HEK293 (cell line): ENCODE data around the gene KRT81.
A peak's percentile ranks its signal among the peaks of the same experiment; 100 is the strongest.

Source experiments
- CTCF ChIA-PET: fragments of 350-600 bp; formaldehyde crosslinking; extraction: SDS; loops from one replicate; lab custom pipeline; 2021; ENCODE audit warnings: antibody characterized with exemption; lab: Yijun Ruan, JAX
- POLR2A ChIA-PET: fragments of 300-600 bp; formaldehyde crosslinking; extraction: SDS; loops from one replicate; lab custom pipeline; 2020; ENCODE audit warnings: antibody characterized with exemption, inconsistent platforms; lab: Yijun Ruan, JAX
- H3K27ac ChIP-seq: fragments of 200-500 bp; sonication (Bioruptor generic); 2 replicates; pipeline ENCODE4 v1.5.1; 2014; ENCODE audit warnings: low read depth, low read length, control low read depth, inconsistent platforms; ENCODE audit errors: extremely low read depth
- H3K36me3 ChIP-seq, 2 experiments: fragments of 200-500 bp in 1 of 2; sonication (Bioruptor generic) in 1 of 2; 1 replicate in 1 of 2; 2 replicates in 1 of 2; pipeline ENCODE4 v1.5.1; 2014 to 2017; ENCODE audit warnings: inconsistent platforms in 2 of 2, low read length in 2 of 2; ENCODE audit not compliant: control insufficient read depth in 2 of 2, insufficient read depth in 1 of 2
- H3K4me1 ChIP-seq: fragments of 200-500 bp; sonication (Bioruptor generic); 2 replicates; pipeline ENCODE4 v1.5.1; 2014; ENCODE audit warnings: mild to moderate bottlenecking, low read length, inconsistent platforms; ENCODE audit not compliant: control insufficient read depth, insufficient read depth
- H3K4me3 ChIP-seq: 2 replicates; pipeline ENCODE4 v1.5.1; 2011; ENCODE audit warnings: low read depth, mild to moderate bottlenecking, control low read depth, low read length, moderate library complexity
- H3K9me3 ChIP-seq: fragments of 200-500 bp; sonication (Bioruptor generic); 2 replicates; pipeline ENCODE4 v1.5.1; 2014; ENCODE audit warnings: low read depth, low read length, inconsistent platforms; ENCODE audit not compliant: control insufficient read depth, insufficient read depth
- AEBP2 ChIP-seq: fragments of 450-650 bp; formaldehyde crosslinking; IDR thresholded peaks from 2 replicates; pipeline ENCODE4 v1.5.1; 2016; ENCODE audit warnings: missing biosample characterization, missing genetic modification characterization, borderline replicate concordance
- BCL6B ChIP-seq: fragments of 450-650 bp; formaldehyde crosslinking; IDR thresholded peaks from 2 replicates; pipeline ENCODE4 v1.5.1; 2017; ENCODE audit warnings: missing biosample characterization, missing genetic modification characterization
- FEZF1 ChIP-seq: fragments of 450-650 bp; formaldehyde crosslinking; IDR thresholded peaks from 2 replicates; pipeline ENCODE4 v1.5.1; 2016; ENCODE audit warnings: missing biosample characterization, missing genetic modification characterization
- GFI1B ChIP-seq: fragments of 450-650 bp; formaldehyde crosslinking; IDR thresholded peaks from 2 replicates; pipeline ENCODE4 v1.5.1; 2016; ENCODE audit warnings: missing biosample characterization, missing genetic modification characterization
- PATZ1 ChIP-seq: fragments of 450-650 bp; formaldehyde crosslinking; IDR thresholded peaks from 2 replicates; pipeline ENCODE4 v1.5.1; 2016; ENCODE audit warnings: missing biosample characterization, missing genetic modification characterization
- PBX3 ChIP-seq: sonication (generic); formaldehyde crosslinking; IDR thresholded peaks from 2 replicates; pipeline ENCODE4 v1.8.1; 2022; ENCODE audit warnings: mild to moderate bottlenecking, moderate library complexity, missing genetic modification reagents
- TSHZ1 ChIP-seq: fragments of 450-650 bp; formaldehyde crosslinking; IDR thresholded peaks from 2 replicates; pipeline ENCODE4 v1.5.1; 2016; ENCODE audit warnings: missing biosample characterization, missing genetic modification characterization, borderline replicate concordance
- YY1 ChIP-seq: fragments of 450-650 bp; formaldehyde crosslinking; IDR thresholded peaks from 2 replicates; pipeline ENCODE4 v1.5.1; 2018; ENCODE audit warnings: missing biosample characterization, missing genetic modification characterization
- ZBTB21 ChIP-seq: fragments of 450-650 bp; formaldehyde crosslinking; IDR thresholded peaks from 2 replicates; pipeline ENCODE4 v1.5.1; 2017; ENCODE audit warnings: missing biosample characterization, missing genetic modification characterization
- ZBTB6 ChIP-seq: fragments of 450-650 bp; formaldehyde crosslinking; IDR thresholded peaks from 2 replicates; pipeline ENCODE4 v1.5.1; 2017; ENCODE audit warnings: missing biosample characterization, missing genetic modification characterization
- ZIC2 ChIP-seq: fragments of 450-650 bp; formaldehyde crosslinking; IDR thresholded peaks from 2 replicates; pipeline ENCODE4 v1.5.1; 2016; ENCODE audit warnings: missing biosample characterization, missing genetic modification characterization
- ZNF10 ChIP-seq: fragments of 450-650 bp; formaldehyde crosslinking; IDR thresholded peaks from 2 replicates; pipeline ENCODE4 v1.5.1; 2017; ENCODE audit warnings: missing biosample characterization, missing genetic modification characterization
- ZNF114 ChIP-seq: fragments of 450-650 bp; formaldehyde crosslinking; IDR thresholded peaks from 2 replicates; pipeline ENCODE4 v1.5.0; 2017; ENCODE audit warnings: missing biosample characterization, missing genetic modification characterization
- ZNF354C ChIP-seq: fragments of 450-650 bp; formaldehyde crosslinking; IDR thresholded peaks from 2 replicates; pipeline ENCODE4 v1.5.1; 2016; ENCODE audit warnings: missing biosample characterization, missing genetic modification characterization, low read depth, borderline replicate concordance
- ZNF394 ChIP-seq: fragments of 450-650 bp; formaldehyde crosslinking; IDR thresholded peaks from 2 replicates; pipeline ENCODE4 v1.5.1; 2016; ENCODE audit warnings: missing biosample characterization, missing genetic modification characterization, mild to moderate bottlenecking, moderate library complexity, borderline replicate concordance
- ZNF398 ChIP-seq: fragments of 450-650 bp; formaldehyde crosslinking; IDR thresholded peaks from 2 replicates; pipeline ENCODE4 v1.5.1; 2017; ENCODE audit warnings: missing biosample characterization, missing genetic modification characterization
- ZNF449 ChIP-seq: fragments of 450-650 bp; formaldehyde crosslinking; IDR thresholded peaks from 2 replicates; pipeline ENCODE4 v1.5.1; 2017; ENCODE audit warnings: missing biosample characterization, mild to moderate bottlenecking, missing genetic modification characterization, moderate library complexity
- ZNF76 ChIP-seq: fragments of 450-650 bp; formaldehyde crosslinking; IDR thresholded peaks from 2 replicates; pipeline ENCODE4; 2016; ENCODE audit warnings: low read depth, missing biosample characterization, missing genetic modification characterization, borderline replicate concordance
- ZNF777 ChIP-seq: fragments of 450-650 bp; formaldehyde crosslinking; IDR thresholded peaks from 2 replicates; pipeline ENCODE4 v1.5.1; 2017; ENCODE audit warnings: missing biosample characterization, missing genetic modification characterization, borderline replicate concordance
- ZSCAN4 ChIP-seq: fragments of 450-650 bp; formaldehyde crosslinking; IDR thresholded peaks from 2 replicates; pipeline ENCODE4 v1.5.1; 2017; ENCODE audit warnings: missing biosample characterization, missing genetic modification characterization

The KRT81 gene

GRCh38 chr12:52280319-52280795 is 11.0 kb downstream of the KRT81 start:
- Histone ChIP-seq H3K27ac (peak overlapping the region; percentile 1; the same call in 1 of the 2 replicates), H3K4me3 (no peak overlapping the region), H3K9me3 (no peaks in the 10 kb centered on the region), H3K4me1 (no peaks in the 10 kb centered on the region; the same call in 1 of the 2 replicates), H3K36me3 (no peaks in the 10 kb centered on the region)
- ChIA-PET POLR2A (interaction anchor here (0.7 to 1.7 kb wide), 5 partner anchors 10 to 123 kb away, joined by 3 to 5 read pairs (median 3); partner anchors contain the start of gene KRT80), CTCF (interaction anchor here (0.7 to 7.3 kb wide), 26 partner anchors 13 to 700 kb away, joined by 3 to 98 read pairs (median 5); no protein-coding TSS in a partner anchor)
- TF ChIP-seq ZNF76 (tag by site-specific recombination) (no peak), AEBP2 (tag by site-specific recombination) (no peak), YY1 (tag by site-specific recombination) (no peak), FEZF1 (tag by site-specific recombination) (peak; percentile 63), ZNF114 (tag by site-specific recombination) (no peak), ZSCAN4 (tag by site-specific recombination) (no peak), GFI1B (tag by site-specific recombination) (no peak), PBX3 (CRISPR knock-in tag) (no peak), BCL6B (tag by site-specific recombination) (peak; percentile 98), ZNF10 (tag by site-specific recombination) (no peak), ZBTB6 (tag by site-specific recombination) (no peak), ZNF449 (tag by site-specific recombination) (peak; percentile 74; the same call in 1 of the 2 replicates), ZIC2 (tag by site-specific recombination) (no peak), ZNF354C (tag by site-specific recombination) (no peak), ZBTB21 (tag by site-specific recombination) (peak; percentile 80), ZNF777 (tag by site-specific recombination) (no peak), ZNF398 (tag by site-specific recombination) (no peak), PATZ1 (tag by site-specific recombination) (peak; percentile 70; the same call in 1 of the 2 replicates), ZNF394 (tag by site-specific recombination) (peak; percentile 21; the same call in 1 of the 2 replicates), TSHZ1 (no peak)
